ENCODE measurements around the gene RALA.

Gene RALA

GRCh38 chr7:39703144-39703543 is 79.8 kb downstream of the RALA start:
- Histone ChIP-seq H3K23ac (ENCODE audit: low read length in 2 of 2) (no peak overlapping the region), H2BK5ac (ENCODE audit: low read depth, low read length, poor library complexity, severe bottlenecking) (no peak overlapping the region), H3K4me3 (ENCODE audit: insufficient read depth in 1 of 2, low read depth in 1 of 2, low read length in 2 of 2) (no peak overlapping the region), H3K36me3 (ENCODE audit: control insufficient read depth in 1 of 2, insufficient read depth in 2 of 2, low read depth in 1 of 2, low read length in 2 of 2) (peaks cover 5 to 82% of the 10 kb centered on the region in 2 experiments), H4K8ac (ENCODE audit: low read length) (no peak overlapping the region), H3K27me3 (ENCODE audit: control insufficient read depth in 1 of 2, insufficient read depth in 1 of 2, low read length in 2 of 2) (no peaks in the 10 kb centered on the region), H3K27ac (ENCODE audit: low read length, poor library complexity, severe bottlenecking) (no peak overlapping the region), H3K4me1 (ENCODE audit: control insufficient read depth, insufficient read depth, low read depth, low read length) (no peaks in the 10 kb centered on the region), H3K9ac (ENCODE audit: low read length) (no peak overlapping the region), H2BK120ac (ENCODE audit: low read depth, low read length) (no peak overlapping the region), H3K79me1 (replicated peaks; ENCODE audit: low read length, poor library complexity, severe bottlenecking) (peaks cover 10% of the 10 kb centered on the region), H3K14ac (ENCODE audit: low read length in 2 of 2) (no peak overlapping the region), H2AK5ac (ENCODE audit: low read length, severe bottlenecking) (no peak overlapping the region), H3K9me3 (ENCODE audit: control insufficient read depth, low read length) (no peaks in the 10 kb centered on the region), H2BK15ac (ENCODE audit: low read depth, poor library complexity, severe bottlenecking) (no peak overlapping the region), H3K4me2 (ENCODE audit: low read length, poor library complexity, severe bottlenecking) (no peak overlapping the region), H2AFZ (ENCODE audit: low read depth, low read length) (no peak overlapping the region), H3K4ac (ENCODE audit: low read depth in 1 of 2, low read length in 2 of 2) (no peak overlapping the region), H3K18ac (ENCODE audit: low read depth in 1 of 2, low read length in 2 of 2) (no peak overlapping the region), H2BK12ac (ENCODE audit: low read length in 2 of 2) (no peak overlapping the region), H4K91ac (ENCODE audit: low read length) (no peak overlapping the region)
- peak; percentile 35 for DNase-seq
- 94% methylated on average over 5 of the region's 5 CpGs for WGBS

GRCh38 chr7:39709029-39709428 is 85.7 kb downstream of the RALA start:
- WGBS = over 99% methylated on average over 5 of the region's 5 CpGs
- no peaks in the 10 kb centered on the region for H3K79me1 ChIP-seq (replicated peaks; ENCODE audit: low read length, poor library complexity, severe bottlenecking)
- H2BK120ac ChIP-seq (ENCODE audit: low read depth, low read length) = no peak overlapping the region
- H4K8ac ChIP-seq (ENCODE audit: low read length) = no peak overlapping the region
- H3K4me3 ChIP-seq (ENCODE audit: insufficient read depth in 1 of 2, low read depth in 1 of 2, low read length in 2 of 2) = no peak overlapping the region
- no peak overlapping the region for H3K4me2 ChIP-seq (ENCODE audit: low read length, poor library complexity, severe bottlenecking)
- H3K36me3 ChIP-seq (ENCODE audit: control insufficient read depth in 1 of 2, insufficient read depth in 2 of 2, low read depth in 1 of 2, low read length in 2 of 2) = peaks cover 0 to 35% of the 10 kb centered on the region in 2 experiments
- H3K4ac ChIP-seq (ENCODE audit: low read depth in 1 of 2, low read length in 2 of 2) = no peak overlapping the region
- H2BK15ac ChIP-seq (ENCODE audit: low read depth, poor library complexity, severe bottlenecking) = no peak overlapping the region
- no peak for DNase-seq
- peak overlapping the region; percentile 59 for H3K9ac ChIP-seq (ENCODE audit: low read length)
- no peak overlapping the region for H3K27ac ChIP-seq (ENCODE audit: low read length, poor library complexity, severe bottlenecking)
- H3K9me3 ChIP-seq (ENCODE audit: control insufficient read depth, low read length) = peaks cover 2% of the 10 kb centered on the region
- no peak overlapping the region for H2BK5ac ChIP-seq (ENCODE audit: low read depth, low read length, poor library complexity, severe bottlenecking)
- H2AK5ac ChIP-seq (ENCODE audit: low read length, severe bottlenecking) = no peak overlapping the region
- H3K27me3 ChIP-seq (ENCODE audit: control insufficient read depth in 1 of 2, insufficient read depth in 1 of 2, low read length in 2 of 2) = no peaks in the 10 kb centered on the region
- H3K4me1 ChIP-seq (ENCODE audit: control insufficient read depth, insufficient read depth, low read depth, low read length) = peaks cover 3% of the 10 kb centered on the region
- H3K14ac ChIP-seq (ENCODE audit: low read length in 2 of 2) = no peak overlapping the region
- H4K91ac ChIP-seq (ENCODE audit: low read length) = no peak overlapping the region
- no peak overlapping the region for H2AFZ ChIP-seq (ENCODE audit: low read depth, low read length)
- H3K23ac ChIP-seq (ENCODE audit: low read length in 2 of 2) = no peak overlapping the region
- H3K18ac ChIP-seq (ENCODE audit: low read depth in 1 of 2, low read length in 2 of 2) = no peak overlapping the region
- no peak overlapping the region for H2BK12ac ChIP-seq (ENCODE audit: low read length in 2 of 2)

- Histone ChIP-seq H3K14ac (ENCODE audit: low read length in 2 of 2) (peak overlapping the region in 1 of 2 experiments; percentile 74), H2AFZ (ENCODE audit: low read depth, low read length) (no peak overlapping the region), H4K91ac (ENCODE audit: low read length) (no peak overlapping the region), H3K23ac (ENCODE audit: low read length in 2 of 2) (no peak overlapping the region), H3K27ac (ENCODE audit: low read length, poor library complexity, severe bottlenecking) (no peak overlapping the region), H2BK120ac (ENCODE audit: low read depth, low read length) (no peak overlapping the region), H4K8ac (ENCODE audit: low read length) (no peak overlapping the region), H3K4me3 (ENCODE audit: insufficient read depth in 1 of 2, low read depth in 1 of 2, low read length in 2 of 2) (no peak overlapping the region), H2BK15ac (ENCODE audit: low read depth, poor library complexity, severe bottlenecking) (no peak overlapping the region), H2BK12ac (ENCODE audit: low read length in 2 of 2) (no peak overlapping the region), H3K79me1 (replicated peaks; ENCODE audit: low read length, poor library complexity, severe bottlenecking) (no peaks in the 10 kb centered on the region), H3K4me1 (ENCODE audit: control insufficient read depth, insufficient read depth, low read depth, low read length) (peaks cover 3% of the 10 kb centered on the region), H3K18ac (ENCODE audit: low read depth in 1 of 2, low read length in 2 of 2) (peak overlapping the region; percentile 33 to 69), H3K9ac (ENCODE audit: low read length) (peak overlapping the region; percentile 59), H3K36me3 (ENCODE audit: control insufficient read depth in 1 of 2, insufficient read depth in 2 of 2, low read depth in 1 of 2, low read length in 2 of 2) (peaks cover 0 to 35% of the 10 kb centered on the region in 2 experiments), H3K4ac (ENCODE audit: low read depth in 1 of 2, low read length in 2 of 2) (no peak overlapping the region), H2BK5ac (ENCODE audit: low read depth, low read length, poor library complexity, severe bottlenecking) (no peak overlapping the region), H3K9me3 (ENCODE audit: control insufficient read depth, low read length) (peaks cover 9% of the 10 kb centered on the region), H3K27me3 (ENCODE audit: control insufficient read depth in 1 of 2, insufficient read depth in 1 of 2, low read length in 2 of 2) (no peaks in the 10 kb centered on the region), H3K4me2 (ENCODE audit: low read length, poor library complexity, severe bottlenecking) (no peak overlapping the region), H2AK5ac (ENCODE audit: low read length, severe bottlenecking) (no peak overlapping the region)
- peak; percentile 89 for DNase-seq
- 52% methylated on average over 3 of the region's 3 CpGs for WGBS
Measured at GRCh38 chr7:39709768-39710311, 86.5 kb downstream of the RALA start.

GRCh38 chr7:39712751-39713150 is 89.4 kb downstream of the RALA start:
- Histone ChIP-seq H3K27me3 (ENCODE audit: control insufficient read depth in 1 of 2, insufficient read depth in 1 of 2, low read length in 2 of 2) (no peaks in the 10 kb centered on the region), H2BK15ac (ENCODE audit: low read depth, poor library complexity, severe bottlenecking) (no peak overlapping the region), H2BK120ac (ENCODE audit: low read depth, low read length) (no peak overlapping the region), H3K27ac (ENCODE audit: low read length, poor library complexity, severe bottlenecking) (no peak overlapping the region), H4K91ac (ENCODE audit: low read length) (no peak overlapping the region), H2BK5ac (ENCODE audit: low read depth, low read length, poor library complexity, severe bottlenecking) (no peak overlapping the region), H3K36me3 (ENCODE audit: control insufficient read depth in 1 of 2, insufficient read depth in 2 of 2, low read depth in 1 of 2, low read length in 2 of 2) (peaks cover 0 to 9% of the 10 kb centered on the region in 2 experiments), H3K79me1 (replicated peaks; ENCODE audit: low read length, poor library complexity, severe bottlenecking) (no peaks in the 10 kb centered on the region), H3K9me3 (ENCODE audit: control insufficient read depth, low read length) (peaks cover 22% of the 10 kb centered on the region), H2AFZ (ENCODE audit: low read depth, low read length) (no peak overlapping the region), H2AK5ac (ENCODE audit: low read length, severe bottlenecking) (no peak overlapping the region), H3K4me3 (ENCODE audit: insufficient read depth in 1 of 2, low read depth in 1 of 2, low read length in 2 of 2) (no peak overlapping the region), H3K23ac (ENCODE audit: low read length in 2 of 2) (no peak overlapping the region), H3K4me1 (ENCODE audit: control insufficient read depth, insufficient read depth, low read depth, low read length) (peaks cover 3% of the 10 kb centered on the region), H2BK12ac (ENCODE audit: low read length in 2 of 2) (no peak overlapping the region), H3K14ac (ENCODE audit: low read length in 2 of 2) (no peak overlapping the region), H3K9ac (ENCODE audit: low read length) (no peak overlapping the region), H4K8ac (ENCODE audit: low read length) (no peak overlapping the region), H3K4me2 (ENCODE audit: low read length, poor library complexity, severe bottlenecking) (no peak overlapping the region), H3K4ac (ENCODE audit: low read depth in 1 of 2, low read length in 2 of 2) (no peak overlapping the region), H3K18ac (ENCODE audit: low read depth in 1 of 2, low read length in 2 of 2) (no peak overlapping the region)
- DNase-seq = no peak
- 100% methylated on average over 1 of the region's 1 CpG for WGBS
